NT2/D1 (cell line): ENCODE results near the gene C20orf96.

Source experiments
- SUZ12 ChIP-seq: IDR thresholded peaks from 2 replicates; pipeline ENCODE4 v1.6.1; 2011; ENCODE audit not compliant: insufficient read length, insufficient read depth; ENCODE audit errors: extremely low read depth
- YY1 ChIP-seq: IDR thresholded peaks from 2 replicates; pipeline ENCODE4 v1.6.1; 2011; ENCODE audit not compliant: insufficient read length, insufficient read depth
- ZNF274 ChIP-seq: IDR thresholded peaks from 2 replicates; pipeline ENCODE4 v1.6.1; 2011; ENCODE audit warnings: mild to moderate bottlenecking, low read depth, low read length

DNA sequence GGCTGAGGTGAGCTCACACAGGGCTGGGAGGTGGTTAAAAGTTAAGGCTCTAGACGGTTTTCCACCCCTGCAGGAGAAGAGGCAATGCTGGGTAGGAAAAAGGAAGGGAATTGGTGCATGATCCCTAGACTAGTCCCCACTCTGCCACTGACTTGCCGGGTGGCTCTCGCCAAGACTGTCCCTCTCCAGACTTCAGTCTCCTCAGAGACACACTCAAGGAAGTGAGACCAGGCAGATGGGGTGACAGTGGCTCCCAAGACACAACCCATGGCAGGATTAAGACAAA, 13.1 kb downstream of the C20orf96 start:
- no peak for TF ChIP-seq YY1
- TF ChIP-seq ZNF274, result no peak
- TF ChIP-seq SUZ12, result no peak
